OCI-LY7 (cell line): Measurements from ENCODE around the gene UBE3C.

Experiments used
- CTCF ChIP-seq: fragments of 200-600 bp; sonication (generic); conservative IDR thresholded peaks from 2 replicates; pipeline ENCODE4 v1.5.1; 2014; ENCODE audit warnings: mild to moderate bottlenecking, antibody characterized with exemption, low read length, moderate library complexity, mixed read lengths
- EZH2phosphoT487 ChIP-seq: fragments of 200-600 bp; sonication (generic); IDR thresholded peaks from 2 replicates; pipeline ENCODE4 v1.6.1; 2018; ENCODE audit warnings: low read depth, borderline replicate concordance, mild to moderate bottlenecking, mixed run types, antibody characterized with exemption, low read length, moderate library complexity, mixed read lengths

GRCh38 chr7:157294773-157295172, 156.0 kb downstream of the UBE3C start:
- TF ChIP-seq CTCF: no peak
- no peak for TF ChIP-seq EZH2phosphoT487
